H1 (cell line): ENCODE results near the gene ABHD16A. TPM values are rescaled to one million over a fixed set of nuclear protein-coding genes. Genes with fewer than 3 reads are reported as not detected.

Experiments
- E2F6 ChIP-seq: IDR thresholded peaks from 2 replicates; pipeline ENCODE4 v1.6.1; 2012; ENCODE audit warnings: inconsistent platforms
- SIN3A ChIP-seq, 2 experiments: IDR thresholded peaks in 1 of 2; conservative IDR thresholded peaks in 1 of 2; 2 replicates each; pipeline ENCODE4 v1.6.1; 2011 to 2012; ENCODE audit warnings: low read length in 2 of 2, improper control_type of control experiment in 1 of 2, low read depth in 1 of 2, mild to moderate bottlenecking in 1 of 2
- TEAD4 ChIP-seq: IDR thresholded peaks from 2 replicates; pipeline ENCODE4 v1.6.1; 2012; ENCODE audit warnings: low read depth, low read length, inconsistent platforms, mixed read lengths
- YY1 ChIP-seq: IDR thresholded peaks from 2 replicates; pipeline ENCODE4 v1.6.1; 2011; ENCODE audit warnings: low read depth, mild to moderate bottlenecking, low read length
- polyA plus RNA-seq, 7 experiments: library from polyadenylated mRNA; depleted of rRNA in 3 of 7; stranded (reverse) in 5 of 7; unstranded in 2 of 7; fragments of >200 nt in 5 of 7; fragments of 200-250 nt in 2 of 7; gene quantifications; 1 replicate in 5 of 7; 2 replicates in 1 of 7; 4 replicates in 1 of 7; pipeline versions ENCODE4 v1.2.1 to v1.2.3, GENCODE V29; 2011 to 2013; ENCODE audit warnings: missing spikeins in 2 of 7, mixed read lengths in 2 of 7
- total RNA-seq: library from RNA; stranded (reverse); fragmentation: NEBNext Ultra II Directional; extraction: Animal tissue kit (Norgen Biotek cat#: 25700); gene quantifications from 2 replicates; pipeline ENCODE4 v1.2.1, GENCODE V29; 2021

The ABHD16A gene
- total and polyA plus RNA-seq, 2 of the 8 experiments (the other 6 are each of a cell fraction or from before 2014, with no cell fraction given): 32.9 to 40.2 TPM

- TF ChIP-seq E2F6 (no peak), TEAD4 (no peak), YY1 (peak; percentile 80), SIN3A (conservative IDR thresholded peaks at IDR 0.05 in 1 of 2, IDR thresholded peaks at IDR 0.05 in 1 of 2; ENCODE audit: low read depth in 1 of 2, low read length in 2 of 2) (peak in 1 of 2 experiments; percentile 84; a peak in 2 of 4 replicates)
Measured at GRCh38 chr6:31680226-31681134, 22.6 kb downstream of the ABHD16A start, which contains the start of gene LY6G5C (continued).
